Posterior cingulate gyrus (tissue), 11 donors: Measurements from ENCODE around the gene DMRTB1.

Source experiments
- DNase-seq, 10 donors: peaks; one replicate each; pipeline versions ENCODE4 v3.0.0 to v3.0.0-alpha.2; 2020 to 2021; ENCODE audit warnings: mixed read lengths in 3 of 10
- intact Hi-C: fragments of 100-400 bp; cut with DNase I; formaldehyde crosslinking; loops from one replicate; pipeline ENCODE4 v1.15.1; 2023

The DMRTB1 gene

DNA sequence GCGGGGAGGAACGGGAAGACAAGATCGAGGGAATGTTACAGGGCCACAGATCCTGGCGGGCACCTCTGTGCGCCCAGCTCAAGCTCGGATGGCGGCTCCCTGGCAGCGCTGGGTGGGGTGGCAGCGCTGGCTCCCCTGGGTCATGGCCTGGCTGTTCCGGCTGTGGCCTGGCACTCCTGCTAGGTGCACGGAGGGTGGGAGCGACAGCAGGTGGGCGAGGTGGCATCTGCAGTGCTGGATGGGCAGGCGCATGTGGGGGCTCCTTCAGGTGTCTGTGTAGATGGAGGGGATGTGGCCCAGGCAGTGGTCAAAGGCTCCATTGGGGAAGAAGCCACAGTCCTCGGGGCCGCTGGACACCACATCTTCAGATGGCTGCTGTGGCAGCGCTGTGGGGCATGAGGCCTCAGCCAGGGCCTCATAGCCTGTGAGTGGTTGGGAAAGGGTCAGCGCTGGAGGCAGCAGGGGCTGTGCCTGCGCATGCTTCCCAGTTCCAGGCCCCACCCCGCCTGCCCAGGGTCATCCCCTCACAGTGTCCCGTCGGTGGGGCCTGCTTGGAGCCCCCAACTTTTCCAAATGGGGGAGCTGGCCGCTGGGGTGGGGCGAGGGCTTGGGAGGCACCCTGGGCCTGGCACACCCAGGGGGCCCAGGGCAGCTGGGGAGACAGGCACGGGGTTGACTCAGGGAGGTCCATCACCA is 47.3 kb downstream of the DMRTB1 start:
- DNase-seq: no peak
- intact Hi-C loops: no loop called here

DNA sequence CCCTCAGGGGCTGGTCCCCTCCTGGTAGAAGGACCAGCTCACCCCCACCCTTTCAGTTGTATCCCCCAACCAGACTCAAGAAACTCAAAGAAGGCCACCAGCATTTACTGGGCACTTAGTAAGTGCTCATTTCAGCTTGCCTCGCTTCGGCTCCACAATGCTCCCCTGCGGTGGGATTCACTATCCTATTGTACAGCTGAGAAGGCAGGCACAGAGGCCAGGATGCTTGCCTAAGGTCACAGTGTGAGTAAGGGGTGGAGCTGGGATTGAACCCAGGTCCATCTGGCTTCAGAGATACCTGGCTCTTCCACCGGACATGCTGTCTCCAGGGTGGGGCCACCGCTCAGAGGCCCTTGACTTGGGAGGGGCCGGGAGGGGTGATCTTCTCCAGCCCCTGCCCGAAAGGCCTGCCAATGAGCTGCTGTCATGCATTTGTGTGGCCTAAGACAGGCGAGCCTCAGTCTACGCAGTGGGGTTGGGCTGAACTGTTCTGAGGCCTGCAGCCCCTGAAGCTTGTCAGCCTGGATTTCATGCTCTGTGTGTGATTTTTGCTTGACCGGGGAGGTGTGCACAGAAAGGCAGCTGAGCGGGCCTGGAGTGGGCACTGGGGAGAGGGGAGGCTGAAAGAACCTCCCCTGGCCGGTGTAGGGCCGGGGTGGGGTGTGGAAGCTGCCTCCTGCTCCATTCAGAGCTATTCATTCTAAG is 48.1 kb downstream of the DMRTB1 start:
- intact Hi-C loops: no loop called here
- DNase-seq: no peak

DNA sequence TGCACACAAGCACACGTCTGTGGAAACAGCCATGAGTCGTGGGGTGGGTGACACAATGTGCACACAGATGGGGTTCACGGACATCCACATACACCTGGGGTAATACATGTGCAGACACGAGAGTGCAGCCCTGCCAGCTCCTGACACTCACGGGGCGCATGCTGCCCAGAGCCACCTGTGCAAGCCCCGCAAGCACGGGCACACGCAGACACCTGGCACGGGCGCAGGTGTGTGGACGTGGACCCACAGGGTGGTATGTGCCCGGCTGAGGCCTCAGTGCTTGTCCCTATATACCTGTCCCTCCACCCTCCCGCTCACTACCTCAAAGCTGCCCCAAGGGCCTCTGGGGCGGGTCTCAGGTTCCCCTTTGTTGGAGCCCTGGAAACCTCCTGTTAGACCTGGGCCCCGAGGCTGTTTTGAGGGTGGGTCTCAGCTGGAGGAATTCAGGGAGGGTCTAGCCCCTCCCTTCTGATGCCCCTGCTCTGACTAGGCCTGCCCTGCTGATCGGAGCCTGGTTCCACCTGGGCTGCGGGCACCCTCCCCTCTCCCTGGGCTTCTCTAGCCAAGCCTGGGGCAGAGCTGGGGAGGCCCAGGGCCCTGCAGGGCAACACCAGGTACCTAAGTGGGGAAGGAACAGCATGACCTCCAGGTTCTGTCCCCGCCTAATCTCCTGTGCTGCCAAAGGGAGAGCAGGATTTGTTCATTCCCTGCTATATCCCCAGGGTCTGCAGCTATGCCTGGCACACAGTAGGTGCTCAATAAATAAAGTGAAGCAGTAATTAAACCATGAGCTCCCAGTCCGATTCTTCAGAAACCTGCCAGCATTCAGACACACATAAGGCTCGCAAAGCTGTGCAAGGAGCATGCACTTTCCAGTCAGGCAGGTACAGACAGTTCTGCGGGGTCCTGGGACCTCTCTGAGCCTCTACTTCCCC is 49.1 kb downstream of the DMRTB1 start:
- intact Hi-C loops: no loop called here
- no peak for DNase-seq

DNA sequence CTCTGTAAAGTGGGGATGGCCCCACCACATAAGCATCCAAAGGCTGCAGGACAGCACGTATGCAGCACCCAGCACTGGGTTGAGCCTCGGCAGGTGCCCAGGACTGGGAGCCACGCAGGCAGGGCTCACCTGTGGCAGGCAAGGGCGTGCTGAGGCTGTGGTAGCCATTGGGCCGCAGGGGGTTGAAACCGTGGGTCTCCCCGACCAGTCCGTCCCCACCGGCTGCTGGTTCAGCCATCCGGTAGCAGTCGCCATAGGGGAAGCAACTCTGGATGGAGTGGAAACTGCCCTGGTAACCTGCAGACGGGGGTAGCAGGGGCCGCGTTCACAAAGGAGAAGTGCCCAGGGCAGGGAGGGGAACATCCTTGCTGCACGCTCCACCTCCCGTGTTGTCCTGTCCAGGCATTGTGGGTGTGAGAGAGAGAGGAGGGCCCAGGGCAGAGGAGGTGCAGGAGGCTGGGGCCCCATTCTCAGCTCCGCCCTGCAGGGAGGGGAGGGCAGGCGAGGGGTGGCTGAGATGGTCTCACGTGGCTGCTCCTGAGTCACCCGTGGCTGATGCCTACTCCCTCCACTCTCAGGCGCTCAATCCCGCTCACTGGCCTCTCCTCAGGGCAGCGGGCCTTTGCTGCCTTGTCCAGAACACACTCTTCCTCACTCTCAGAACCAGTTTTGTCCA is 49.9 kb downstream of the DMRTB1 start:
- intact Hi-C loops: no loop called here
- DNase-seq: no peak

DNA sequence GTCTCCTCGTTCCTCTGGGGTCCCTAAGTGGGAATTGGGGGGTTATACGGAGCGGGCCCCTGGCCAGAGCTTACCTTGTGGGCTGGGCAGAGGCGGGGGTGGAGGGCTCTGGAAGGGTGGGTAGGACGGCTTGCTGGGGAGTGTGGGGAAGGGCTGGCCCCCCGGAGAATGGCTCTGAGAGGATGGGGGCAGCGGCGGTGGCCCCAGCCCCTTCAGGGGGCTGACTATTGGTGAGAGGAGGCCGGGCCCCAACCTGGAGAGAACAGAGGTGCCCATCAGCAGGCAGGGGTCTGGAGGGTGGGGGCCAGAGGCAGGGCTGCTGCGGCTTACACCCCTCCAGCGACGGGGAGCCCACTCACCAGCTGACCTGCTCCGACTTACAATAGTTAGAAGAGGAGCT is 50.6 kb downstream of the DMRTB1 start:
- intact Hi-C loops: no loop called here
- DNase-seq: no peak

DNA sequence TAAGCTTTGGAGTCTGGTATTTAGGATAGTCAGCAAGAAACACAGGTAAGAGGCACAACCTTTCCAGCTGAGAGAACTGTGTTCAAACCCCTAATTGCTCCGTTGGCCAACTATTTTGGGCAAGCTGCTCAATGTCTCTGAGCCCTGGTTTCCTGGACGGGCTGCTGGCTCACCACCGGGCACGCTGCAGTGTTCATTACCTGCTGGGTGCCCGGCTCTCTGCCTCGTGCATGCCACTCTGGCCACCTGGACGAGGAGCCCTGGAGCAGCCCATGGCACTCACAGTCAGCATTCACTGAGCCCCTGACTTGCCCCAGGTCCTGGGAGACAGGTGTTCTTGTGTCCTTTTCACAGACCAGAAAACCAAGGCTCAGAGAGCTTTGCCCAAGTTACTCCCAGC is 51.0 kb downstream of the DMRTB1 start:
- no peak for DNase-seq
- intact Hi-C loops: no loop called here

DNA sequence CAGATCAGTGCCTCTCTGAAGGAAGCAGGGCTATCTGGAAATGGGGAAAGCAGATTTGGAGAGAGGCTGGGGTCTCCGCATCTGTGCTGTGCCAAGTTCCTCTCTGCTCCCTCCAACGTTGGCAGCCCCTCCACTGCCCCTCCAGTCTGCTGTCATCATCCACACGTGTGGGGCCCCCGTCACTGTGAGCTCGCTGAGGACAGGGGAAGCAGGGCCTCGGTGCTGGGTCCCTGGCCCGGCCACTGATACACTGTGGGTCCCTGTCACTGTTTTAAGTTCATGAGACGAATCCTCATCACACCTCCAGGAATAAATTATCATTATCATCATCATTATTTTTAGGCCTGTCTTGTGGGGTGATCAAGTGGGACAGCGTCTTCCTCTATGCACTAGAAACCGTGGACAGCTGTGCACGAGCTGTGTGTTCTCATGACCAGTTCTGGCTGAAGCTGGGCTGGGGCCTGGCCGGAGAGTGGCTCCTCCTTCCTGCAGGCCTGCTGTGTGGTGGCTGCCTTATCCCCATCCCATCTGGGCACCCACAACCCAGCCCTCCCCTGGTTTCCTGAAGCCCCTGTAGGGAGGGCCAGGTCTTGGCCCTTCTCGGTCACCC is 52.2 kb downstream of the DMRTB1 start:
- intact Hi-C loops: no loop called here
- no peak for DNase-seq

DNA sequence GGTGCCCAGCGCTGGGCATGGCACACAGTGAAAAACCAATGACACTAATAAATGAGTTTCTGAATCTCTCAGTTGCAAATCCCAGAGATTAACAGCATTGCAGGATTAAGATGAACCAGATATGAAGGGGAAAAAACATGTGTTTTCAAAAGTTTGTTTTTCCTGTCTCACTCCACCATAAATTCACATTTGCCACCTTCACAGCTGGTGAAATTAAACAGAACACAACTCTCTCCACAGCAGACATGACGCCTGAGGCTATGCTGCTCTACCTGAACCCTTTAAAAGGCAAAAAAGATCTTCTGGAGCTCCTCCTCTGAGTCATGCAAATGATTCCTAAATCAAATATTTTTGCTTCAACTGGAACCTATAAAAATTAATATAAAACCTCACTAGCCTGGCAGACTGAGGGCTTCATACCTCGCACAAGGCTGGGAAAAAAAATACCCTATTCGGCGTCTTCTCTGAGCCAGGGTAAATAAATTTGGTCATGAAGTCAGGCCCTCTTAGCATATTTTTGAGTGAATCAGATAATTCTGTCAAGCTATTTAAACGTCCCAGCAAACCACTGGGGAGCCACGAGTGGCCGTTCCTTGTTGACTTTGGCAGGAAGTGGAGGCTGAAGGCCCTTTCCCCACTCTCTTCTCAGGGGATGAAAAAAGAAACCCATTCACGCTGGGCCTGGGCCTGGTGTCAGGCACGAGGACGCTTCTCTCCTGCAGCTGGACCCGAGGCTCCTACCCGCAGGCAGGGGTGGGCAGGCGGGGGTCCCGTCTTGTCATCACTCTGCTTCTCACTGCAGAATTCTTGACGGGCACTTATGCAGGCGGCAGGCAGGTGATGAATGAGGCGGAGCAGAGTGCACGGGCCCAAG is 53.0 kb downstream of the DMRTB1 start:
- intact Hi-C loops: no loop called here
- no peak for DNase-seq

DNA sequence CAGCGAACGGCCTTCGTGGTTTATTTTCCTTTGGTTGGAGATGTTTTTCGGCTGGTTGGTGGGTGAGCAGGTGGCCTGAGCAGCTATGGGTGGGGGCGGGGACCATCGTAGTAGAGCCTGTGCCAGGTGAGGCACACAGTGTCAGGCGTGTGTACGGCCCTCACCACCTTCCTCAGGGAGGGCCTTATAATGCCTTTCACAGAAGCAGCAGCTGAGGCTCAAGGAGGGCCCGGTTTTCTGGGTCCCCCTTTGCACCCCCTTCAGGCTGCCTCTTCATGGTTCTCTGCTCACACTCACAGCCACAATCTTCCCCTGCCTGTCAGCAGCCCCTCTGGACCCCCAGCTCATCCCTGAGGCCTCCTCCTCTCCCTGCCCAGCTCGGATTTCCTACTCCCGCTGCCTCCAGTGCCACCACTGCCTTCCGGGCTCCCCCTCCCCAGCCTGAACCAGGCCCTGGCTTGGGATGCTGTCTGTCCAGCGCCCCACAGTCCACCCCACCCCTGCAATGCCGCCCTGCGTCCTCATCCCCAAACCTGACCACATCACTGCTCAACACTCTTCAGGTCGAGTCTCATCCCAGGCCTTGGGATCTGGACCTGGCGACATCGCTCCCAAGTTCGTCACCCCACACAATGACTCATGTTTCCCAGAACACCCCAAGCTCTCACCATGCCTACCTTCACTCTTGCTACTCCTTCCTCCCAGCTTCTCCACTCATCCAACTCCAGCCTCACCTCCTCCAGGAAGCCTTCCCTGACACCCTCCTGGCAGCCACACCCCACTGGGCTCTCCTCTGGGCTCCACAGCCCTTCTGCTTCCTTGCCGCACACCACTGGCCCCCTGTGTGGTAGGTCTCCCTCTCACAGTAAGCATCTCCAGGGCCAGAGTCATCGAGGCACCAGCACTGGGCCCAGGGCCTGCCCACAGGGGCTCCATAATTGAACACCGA is 53.9 kb downstream of the DMRTB1 start:
- DNase-seq: no peak
- intact Hi-C loops: no loop called here

DNA sequence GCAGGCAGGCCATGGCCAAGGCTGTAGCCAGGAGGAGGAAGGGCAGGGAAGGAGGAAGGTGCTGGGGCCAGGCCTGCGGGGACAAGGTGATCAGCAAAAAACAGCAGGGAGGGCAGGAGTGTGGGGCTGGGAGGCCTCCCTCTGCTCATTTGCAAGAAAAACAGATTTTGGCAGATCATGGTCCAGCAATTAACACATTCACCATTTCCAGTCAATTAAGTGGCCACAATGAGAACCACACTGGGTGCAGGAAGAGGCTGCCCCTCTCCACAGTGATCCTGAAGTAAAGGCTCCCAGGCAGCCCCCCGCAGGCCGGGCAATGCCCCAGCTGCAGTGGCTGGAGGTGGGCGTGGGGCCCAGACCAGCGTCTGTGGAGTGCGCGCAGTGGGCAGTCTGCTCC is 54.6 kb downstream of the DMRTB1 start:
- intact Hi-C loops: no loop called here

DNA sequence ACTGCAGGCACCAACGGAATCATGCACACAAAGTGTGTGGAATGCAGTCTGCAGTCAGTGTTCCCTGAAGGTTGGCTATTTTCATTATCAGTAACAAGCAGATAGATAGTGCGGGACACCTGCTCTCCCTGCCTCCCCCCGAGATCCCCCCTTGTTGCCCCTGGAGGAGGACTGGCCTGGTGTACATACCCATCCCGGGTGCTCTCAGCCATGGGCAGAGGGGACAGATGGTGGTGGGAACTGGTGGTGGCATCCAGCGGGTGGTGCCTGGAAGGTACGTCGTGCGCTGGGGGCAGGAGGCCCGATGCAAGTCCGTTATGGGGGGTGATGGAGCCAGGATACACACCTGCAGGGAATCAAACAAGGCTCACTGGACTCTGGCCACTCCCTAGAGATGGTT is 55.2 kb downstream of the DMRTB1 start:
- intact Hi-C loops: no loop called here
- DNase-seq: no peak

More for the DNA sequence above, 54.6 kb downstream of the DMRTB1 start:
- no peak for DNase-seq

DNA sequence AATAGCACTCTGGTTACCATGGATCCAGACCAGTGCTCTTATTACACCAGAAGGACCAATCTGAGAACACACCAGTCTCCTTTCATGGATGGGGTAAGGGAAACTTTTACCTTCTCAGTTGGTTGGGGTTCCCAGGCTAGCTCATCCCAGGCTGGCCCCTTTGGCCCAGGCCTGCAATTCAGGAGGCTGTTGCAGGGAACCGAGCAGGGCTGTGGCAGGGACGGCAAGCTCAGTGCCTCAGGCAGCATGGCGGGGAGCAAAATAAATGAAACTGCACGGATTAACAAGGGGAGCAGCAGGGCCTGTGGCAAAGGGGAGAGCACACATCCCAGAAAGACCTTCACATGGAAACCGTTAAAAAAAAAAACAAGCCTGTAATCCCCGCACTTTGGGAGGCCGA is 57.0 kb downstream of the DMRTB1 start:
- intact Hi-C loops: no loop called here
- no peak for DNase-seq
